Ishikawa (cell line): ENCODE data around the gene SMAD7.

ENCODE experiments used
- CREB1 ChIP-seq: IDR thresholded peaks from 2 replicates; pipeline ENCODE4 v1.6.1; 2012; ENCODE audit warnings: low read depth
- TCF12 ChIP-seq: IDR thresholded peaks from 2 replicates; pipeline ENCODE4 v1.6.1; 2012; ENCODE audit warnings: low read depth
- TF ChIP-seq, protein P1 (sequence below): IDR thresholded peaks from 2 replicates; pipeline ENCODE4 v1.6.1; 2012; ENCODE audit warnings: low read depth, mild to moderate bottlenecking
- TF ChIP-seq, protein P2 (sequence below): IDR thresholded peaks from 2 replicates; pipeline ENCODE4 v1.6.1; 2012

DNA sequence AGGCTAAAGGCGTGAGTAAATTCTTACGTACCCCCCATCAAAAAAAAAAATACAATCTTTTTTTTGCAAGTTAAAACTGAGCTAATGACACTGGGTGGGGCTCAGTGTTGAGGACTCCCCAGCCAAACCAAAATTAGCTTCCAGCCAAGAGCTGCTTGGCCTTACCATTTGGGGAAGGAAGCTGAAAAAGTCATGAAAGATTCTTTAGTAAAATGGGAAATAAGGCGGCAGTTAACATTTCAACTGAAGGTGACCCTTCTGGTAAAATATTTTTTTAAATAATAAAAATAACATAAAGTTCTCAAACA is 16.4 kb downstream of the SMAD7 start:
- TF ChIP-seq TCF12 (no peak), CREB1 (no peak)
- TF ChIP-seq, protein P1, sequence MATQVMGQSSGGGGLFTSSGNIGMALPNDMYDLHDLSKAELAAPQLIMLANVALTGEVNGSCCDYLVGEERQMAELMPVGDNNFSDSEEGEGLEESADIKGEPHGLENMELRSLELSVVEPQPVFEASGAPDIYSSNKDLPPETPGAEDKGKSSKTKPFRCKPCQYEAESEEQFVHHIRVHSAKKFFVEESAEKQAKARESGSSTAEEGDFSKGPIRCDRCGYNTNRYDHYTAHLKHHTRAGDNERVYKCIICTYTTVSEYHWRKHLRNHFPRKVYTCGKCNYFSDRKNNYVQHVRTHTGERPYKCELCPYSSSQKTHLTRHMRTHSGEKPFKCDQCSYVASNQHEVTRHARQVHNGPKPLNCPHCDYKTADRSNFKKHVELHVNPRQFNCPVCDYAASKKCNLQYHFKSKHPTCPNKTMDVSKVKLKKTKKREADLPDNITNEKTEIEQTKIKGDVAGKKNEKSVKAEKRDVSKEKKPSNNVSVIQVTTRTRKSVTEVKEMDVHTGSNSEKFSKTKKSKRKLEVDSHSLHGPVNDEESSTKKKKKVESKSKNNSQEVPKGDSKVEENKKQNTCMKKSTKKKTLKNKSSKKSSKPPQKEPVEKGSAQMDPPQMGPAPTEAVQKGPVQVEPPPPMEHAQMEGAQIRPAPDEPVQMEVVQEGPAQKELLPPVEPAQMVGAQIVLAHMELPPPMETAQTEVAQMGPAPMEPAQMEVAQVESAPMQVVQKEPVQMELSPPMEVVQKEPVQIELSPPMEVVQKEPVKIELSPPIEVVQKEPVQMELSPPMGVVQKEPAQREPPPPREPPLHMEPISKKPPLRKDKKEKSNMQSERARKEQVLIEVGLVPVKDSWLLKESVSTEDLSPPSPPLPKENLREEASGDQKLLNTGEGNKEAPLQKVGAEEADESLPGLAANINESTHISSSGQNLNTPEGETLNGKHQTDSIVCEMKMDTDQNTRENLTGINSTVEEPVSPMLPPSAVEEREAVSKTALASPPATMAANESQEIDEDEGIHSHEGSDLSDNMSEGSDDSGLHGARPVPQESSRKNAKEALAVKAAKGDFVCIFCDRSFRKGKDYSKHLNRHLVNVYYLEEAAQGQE, result no peak
- TF ChIP-seq, protein P2, sequence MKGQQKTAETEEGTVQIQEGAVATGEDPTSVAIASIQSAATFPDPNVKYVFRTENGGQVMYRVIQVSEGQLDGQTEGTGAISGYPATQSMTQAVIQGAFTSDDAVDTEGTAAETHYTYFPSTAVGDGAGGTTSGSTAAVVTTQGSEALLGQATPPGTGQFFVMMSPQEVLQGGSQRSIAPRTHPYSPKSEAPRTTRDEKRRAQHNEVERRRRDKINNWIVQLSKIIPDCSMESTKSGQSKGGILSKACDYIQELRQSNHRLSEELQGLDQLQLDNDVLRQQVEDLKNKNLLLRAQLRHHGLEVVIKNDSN, result no peak
